G401.6 (cell line): Measurements from ENCODE around the gene POLR2L.
A peak's percentile ranks its signal among the peaks of the same experiment; 100 is the strongest.

Experiments used
- FAIRE-seq: peaks from 2 replicates; lab custom pipeline; 2012; peaks lifted over from hg19 to GRCh38; lab: Jason Lieb, UNC

The POLR2L gene

DNA sequence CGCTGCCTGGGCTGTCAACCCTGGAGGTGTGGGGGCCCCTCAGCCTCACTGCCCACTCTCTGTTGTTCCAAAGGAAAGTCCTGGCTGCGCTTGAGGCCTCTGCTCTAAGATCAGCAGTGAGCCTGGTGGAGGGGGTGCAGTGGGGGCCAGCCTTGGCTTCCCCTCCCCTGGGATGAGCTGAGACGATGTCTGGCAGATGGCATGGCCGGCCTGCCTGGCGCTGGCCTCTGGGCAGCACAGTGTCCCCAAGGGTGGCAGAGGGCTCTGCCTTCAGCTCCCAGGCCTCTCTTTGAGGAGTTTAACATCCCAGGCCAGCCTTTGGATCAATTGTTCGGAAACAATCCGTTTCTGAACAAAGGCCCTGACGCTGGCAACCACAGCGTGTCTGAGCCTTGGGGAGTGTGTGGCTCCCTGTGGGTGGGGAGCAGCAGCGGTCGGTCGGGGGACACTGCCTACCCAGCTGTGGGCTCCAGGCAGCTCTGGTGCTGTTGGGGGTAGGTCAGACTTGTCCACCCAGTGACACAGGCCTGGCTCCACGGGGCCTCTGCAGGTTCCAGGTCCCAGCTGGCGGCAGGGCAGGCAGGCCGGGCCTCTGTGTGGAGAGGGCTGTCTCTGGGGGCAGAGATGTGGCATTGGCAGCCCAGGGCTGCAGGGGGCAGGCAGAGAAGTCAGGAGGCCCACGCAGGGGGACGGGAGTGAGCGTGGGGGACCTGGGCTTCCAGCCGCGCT lies 12.4 kb upstream of the POLR2L start:
- no peak for FAIRE-seq

DNA sequence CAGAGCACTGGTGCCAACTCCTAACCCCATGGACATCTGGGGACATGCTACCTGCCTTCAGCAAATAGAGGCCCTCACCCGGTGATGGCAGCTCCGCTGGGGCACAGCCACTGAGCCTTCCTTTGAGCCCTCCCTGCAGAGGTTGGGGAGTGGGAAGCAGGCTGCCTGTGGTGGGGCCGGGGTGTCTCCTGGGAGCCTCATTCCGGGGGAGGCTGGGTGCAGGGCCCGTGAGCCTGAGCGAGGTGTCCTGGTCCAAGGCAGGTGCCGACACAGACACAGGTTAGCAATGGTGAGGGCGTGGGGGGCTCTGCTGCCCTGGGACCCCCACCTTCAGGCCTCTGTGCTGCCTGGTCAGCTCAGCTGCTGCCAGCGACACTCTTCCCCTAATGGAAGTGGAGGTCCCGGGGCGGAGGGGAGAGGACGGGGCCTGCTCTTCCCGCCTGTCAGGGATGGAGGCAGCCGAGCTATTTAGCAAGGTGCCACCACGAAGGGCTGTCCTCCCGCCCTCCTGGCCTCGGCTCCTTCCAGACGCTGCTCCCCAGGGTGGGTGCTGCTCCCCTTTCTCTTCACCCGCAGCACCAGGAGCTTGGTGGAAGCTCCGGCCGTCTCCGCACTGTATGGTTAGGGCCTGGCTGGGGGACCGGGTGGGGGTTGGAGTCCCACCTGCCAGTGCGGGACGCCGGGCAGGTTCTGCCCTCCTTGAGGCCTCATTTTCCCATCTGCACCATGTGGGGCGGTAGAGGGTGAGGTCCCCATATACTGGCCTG lies 11.5 kb upstream of the POLR2L start:
- FAIRE-seq: no peak

DNA sequence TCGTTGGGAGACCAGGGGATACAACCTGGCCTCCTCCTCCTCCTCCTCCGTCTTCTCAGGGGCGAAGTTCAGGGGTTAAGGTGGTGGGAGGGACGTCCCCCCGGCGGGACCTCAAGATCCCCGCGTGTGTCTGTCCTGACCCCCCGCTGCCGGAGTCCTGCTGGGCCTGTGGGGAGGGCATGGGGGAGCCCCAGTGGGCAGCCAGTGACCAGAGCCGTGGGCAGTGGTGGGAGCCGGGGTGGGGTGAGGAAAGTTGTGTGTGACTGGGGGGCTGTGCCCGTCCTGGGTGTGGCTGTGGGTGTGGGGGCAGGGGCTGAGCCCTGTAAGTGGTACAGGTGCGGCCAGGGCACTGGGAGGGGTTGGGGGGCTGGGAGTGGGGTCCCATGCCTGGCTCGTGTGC lies 10.4 kb upstream of the POLR2L start:
- no peak for FAIRE-seq

DNA sequence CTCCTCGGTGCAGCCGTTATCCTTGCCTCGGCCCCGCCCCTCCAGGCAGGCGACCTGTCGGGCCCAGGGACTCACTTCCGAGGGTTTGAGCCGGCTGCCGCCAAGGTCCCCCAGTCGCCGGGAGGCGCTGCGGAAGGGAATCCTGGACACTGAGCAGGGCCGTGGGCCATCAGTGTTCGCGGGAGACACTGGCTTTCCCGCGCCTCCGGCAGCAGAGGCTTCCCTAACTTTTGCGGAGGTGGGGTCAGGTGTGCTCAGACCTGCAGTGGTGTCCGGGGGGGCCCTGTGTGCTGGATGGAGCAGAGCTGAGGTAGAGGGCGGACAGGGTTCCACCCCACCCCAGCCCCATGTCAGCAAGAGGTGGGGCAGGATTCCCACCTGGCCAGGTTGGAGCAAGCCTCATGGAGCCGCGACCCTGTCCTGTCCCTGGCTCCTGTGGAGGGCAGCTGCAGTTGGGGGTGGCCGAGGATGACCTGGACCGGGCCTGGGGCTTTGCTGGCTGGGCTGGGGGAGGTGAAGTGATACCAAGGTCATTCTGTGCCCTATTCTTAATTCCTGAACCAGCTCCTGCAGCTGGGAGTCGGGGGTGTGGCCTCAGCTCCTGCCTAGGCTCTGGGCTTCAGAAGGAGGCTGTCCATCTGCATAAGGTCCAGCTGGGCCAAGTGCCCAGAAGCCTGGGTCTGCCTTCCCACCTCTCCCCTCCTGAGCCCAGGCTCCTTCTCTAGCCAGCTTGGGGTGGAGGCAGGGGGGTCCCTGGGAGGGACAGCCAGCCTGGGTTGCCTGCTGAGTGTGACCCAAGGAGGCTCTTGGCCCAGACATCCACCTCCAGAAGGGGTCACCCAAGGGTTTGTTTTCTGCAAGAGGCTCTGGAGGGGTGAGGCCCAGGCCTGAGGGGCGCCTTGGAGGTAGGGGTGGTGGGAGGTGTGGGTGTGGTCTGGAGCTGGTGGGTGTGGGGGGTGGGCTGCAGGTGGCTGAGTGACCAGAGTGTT lies 8.7 kb upstream of the POLR2L start:
- no peak for FAIRE-seq

DNA sequence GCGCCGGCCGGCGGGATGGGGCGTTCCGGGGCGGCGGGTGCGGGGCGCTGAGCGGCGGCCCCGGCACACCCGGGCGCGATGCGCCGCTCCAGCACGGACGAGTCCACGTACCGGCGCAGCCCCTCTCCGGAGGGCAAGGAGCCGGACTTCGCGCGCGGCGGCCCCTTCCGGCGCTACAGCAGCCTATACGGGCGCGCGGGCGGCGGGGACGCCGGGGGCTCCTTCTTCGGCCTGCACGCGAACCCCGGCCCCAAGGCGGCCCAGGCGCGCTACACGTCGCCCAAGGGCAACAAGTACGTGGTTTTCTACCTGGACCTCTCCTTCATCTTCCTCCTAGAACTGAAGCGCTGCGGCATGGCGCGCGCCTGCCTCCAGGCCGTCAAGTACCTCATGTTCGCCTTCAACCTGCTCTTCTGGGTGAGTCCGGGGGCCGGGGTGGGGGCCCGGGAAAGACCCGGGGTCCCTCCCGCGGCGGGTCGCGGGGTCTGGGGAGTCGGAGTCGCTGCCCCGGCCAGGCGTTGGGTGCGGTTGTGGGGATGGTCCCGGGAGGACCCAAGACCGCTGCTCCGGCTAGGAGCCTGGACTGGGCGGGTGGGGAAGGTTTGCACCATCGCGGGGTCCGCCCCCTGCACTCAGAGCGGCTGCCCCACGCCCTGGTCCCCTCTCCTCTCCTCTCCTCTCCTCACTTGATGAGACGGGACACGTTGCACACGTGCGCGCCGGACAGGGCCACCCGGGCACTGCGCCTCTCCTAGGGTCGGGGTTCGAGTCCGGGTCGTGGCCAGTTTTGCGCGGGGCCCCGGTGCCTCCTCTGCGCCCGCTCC lies 7.8 kb upstream of the POLR2L start:
- no peak for FAIRE-seq

DNA sequence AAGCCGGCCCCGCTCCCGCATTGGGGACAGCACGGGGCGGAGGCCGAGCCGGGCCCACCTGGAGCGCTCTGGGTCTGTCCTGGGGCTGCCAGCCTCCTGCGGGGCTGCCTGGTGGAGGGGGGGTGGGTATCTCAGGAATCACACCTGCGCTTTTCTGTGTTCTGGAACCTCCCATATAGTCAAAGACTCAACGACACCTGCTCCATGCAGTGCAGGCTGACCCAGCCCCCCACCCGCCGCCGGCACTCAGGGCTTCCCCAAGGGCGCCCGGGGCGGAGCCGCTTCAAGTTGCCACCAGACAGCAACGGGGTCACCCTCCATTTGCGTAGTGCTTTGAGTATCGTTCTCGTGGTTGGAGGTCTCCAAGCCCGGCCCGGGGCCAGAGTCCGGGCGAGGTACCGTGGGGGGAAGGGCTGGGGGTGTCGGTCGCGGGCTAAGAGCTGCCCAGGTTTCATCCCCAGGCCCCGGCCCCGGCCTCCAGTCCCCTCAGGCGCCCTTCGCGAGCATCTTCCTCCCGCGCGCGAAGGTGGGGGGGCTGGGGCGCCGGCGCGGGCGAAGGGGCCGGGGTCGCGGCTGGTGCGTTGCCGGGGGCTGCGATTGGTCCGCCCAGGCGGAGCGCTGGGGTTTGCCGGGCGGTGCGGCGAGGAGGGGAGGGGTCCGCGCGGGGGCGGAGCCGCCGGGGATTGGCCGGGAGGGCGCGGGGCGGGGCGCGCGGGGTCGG lies 6.9 kb upstream of the POLR2L start:
- FAIRE-seq: no peak

DNA sequence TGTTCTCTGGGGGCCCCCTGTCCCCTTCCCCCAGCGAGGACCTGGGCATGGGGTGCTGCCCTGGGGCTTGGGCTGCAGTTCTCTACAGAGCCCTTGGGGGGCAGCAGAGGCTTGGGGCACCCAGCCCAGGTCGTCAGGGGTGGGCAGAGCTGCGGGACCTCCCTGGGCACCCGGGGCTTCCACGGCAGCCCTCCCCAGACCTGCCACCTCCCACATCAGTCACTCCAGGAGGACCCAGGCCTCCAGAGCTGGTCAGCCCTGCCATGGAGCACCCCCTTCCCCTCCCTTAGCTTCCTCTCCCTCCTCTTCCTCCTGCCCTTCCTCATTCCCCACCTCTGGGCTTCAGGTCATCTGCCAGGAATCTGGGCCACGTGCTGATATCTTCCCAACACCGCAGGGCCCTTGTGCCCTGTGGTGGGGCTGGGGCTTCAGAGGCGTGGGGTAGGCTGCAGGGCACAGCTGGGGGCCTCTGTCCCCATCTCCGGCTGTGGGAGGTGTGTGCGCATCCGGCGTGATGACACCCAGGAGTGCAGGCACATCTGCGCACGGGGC lies 6.1 kb upstream of the POLR2L start:
- FAIRE-seq: no peak

DNA sequence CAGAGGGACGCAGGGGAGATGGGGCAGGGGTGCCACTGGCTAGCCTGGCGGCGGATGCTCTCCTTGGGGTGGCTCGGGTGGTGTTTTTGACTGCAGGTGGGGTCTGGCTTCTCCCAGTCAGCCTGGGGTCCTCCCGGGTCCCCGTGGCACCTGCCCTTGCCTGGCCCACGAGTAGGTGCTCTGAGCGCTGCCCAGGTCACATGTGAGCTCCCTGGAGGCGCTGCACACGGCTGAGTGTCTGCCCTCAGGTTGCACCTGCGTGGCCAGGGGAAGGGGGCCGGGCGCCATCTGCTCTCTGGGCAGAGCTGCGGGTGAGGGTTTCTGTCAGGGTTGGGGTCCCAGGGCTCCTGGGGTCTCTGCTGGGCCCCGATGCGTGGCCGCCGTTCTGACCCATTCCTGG lies 5.5 kb upstream of the POLR2L start:
- no peak for FAIRE-seq

DNA sequence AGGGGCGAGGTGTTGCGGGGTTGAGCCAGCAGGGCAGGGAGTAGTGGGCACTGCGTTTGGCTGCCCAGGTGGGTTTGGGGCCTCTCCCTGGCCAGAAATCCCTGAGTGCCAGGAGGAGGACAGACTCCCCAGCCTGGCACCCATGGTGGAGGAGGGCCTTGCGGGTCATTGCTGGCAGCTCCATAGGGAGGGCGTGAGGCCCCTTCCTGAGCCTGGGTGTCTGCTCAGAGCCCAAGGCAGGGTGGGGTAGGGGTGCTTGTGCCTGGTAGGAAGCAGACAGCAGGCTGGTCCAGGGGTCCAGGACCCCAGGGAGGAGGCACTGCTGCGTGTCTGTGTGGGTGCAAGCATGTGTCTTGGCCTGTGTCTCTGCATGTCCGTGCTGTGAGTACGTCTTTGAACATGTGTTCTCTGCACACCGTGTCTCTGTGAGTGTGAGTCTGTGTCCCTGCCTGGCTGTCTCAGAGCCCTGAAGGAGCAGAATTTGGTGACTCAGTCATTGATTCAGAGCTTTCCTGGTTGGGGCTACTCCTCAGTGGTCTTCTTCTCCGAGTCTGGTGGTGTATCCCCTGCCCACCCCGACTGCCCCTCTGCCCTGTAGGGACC lies 4.3 kb upstream of the POLR2L start:
- FAIRE-seq: no peak

DNA sequence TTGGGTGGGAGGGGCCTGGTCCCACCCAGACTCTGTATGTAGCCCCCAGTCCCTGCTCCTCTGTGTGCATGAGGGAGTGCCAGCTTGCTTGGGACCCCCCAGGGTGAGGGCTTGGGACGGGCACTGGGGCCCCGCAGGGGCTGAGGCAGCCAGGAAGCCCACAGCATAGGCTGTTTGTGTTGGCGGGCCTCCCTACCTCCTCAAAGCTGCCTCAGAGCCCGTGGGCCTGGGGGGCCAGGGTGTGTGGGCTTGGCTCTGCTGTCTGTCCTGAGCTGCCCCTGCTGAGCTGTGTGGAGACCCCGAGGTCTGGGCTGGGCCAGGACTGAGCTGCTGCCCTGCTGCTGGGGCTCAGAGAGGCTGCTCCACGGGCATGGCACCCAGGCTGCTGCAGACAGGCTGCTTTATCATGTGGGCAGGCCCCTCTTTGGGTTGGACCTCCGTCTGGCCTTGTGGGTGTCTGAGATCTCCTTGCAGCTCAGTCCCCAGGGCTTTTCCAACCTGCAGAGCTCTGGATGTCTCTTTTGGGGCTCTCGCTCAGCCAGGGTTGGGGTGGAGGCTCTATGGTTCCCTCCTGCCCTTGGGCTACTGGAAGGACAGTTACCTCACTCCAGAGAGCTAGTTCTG lies 3.7 kb upstream of the POLR2L start:
- no peak for FAIRE-seq

DNA sequence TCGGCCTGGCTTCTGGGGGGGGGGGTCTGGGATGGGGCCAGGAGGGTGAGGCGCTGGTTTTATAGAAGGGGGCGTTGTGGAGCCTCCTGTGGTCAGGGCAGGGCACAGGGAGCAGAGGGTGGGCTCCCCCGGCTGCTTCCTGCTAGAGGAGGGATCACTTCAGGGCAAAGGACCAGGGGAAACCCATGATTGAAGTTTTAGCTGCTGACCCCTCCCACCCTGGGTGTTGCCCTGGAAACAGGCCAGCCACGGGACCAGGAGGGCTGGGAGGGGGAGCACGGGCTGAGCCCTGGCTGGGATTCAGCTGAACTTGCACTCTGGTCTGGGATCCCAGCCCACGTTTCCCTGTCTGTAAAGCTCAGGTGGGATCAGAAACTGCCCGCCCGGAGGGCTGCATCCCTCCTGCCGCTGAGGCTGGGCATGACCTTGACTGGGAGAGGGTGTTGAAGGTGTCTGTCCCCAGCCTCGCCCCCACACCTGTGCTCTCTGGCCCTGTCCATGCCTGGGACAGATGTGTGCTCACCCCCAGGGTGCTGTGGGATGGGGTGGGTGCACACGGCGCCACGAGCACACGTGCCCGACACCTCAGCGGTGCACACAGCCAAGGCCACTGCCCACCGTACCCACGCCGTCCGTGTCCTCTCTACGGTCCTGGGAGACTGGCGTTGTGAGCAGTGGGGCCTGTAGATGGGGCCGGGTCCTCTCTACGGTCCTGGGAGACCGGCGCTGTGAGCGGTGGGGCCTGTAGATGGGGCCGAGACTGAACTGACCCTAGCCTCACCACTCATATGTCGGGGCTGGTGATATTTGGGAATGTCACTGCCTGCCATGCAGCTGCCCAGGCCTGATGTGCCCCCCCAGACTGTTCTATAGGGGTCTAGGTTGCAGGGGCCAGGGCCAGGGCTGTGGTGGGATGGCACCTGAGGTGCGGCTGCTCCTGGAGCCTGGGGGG lies 2.6 kb upstream of the POLR2L start:
- peak; percentile 98 for FAIRE-seq

DNA sequence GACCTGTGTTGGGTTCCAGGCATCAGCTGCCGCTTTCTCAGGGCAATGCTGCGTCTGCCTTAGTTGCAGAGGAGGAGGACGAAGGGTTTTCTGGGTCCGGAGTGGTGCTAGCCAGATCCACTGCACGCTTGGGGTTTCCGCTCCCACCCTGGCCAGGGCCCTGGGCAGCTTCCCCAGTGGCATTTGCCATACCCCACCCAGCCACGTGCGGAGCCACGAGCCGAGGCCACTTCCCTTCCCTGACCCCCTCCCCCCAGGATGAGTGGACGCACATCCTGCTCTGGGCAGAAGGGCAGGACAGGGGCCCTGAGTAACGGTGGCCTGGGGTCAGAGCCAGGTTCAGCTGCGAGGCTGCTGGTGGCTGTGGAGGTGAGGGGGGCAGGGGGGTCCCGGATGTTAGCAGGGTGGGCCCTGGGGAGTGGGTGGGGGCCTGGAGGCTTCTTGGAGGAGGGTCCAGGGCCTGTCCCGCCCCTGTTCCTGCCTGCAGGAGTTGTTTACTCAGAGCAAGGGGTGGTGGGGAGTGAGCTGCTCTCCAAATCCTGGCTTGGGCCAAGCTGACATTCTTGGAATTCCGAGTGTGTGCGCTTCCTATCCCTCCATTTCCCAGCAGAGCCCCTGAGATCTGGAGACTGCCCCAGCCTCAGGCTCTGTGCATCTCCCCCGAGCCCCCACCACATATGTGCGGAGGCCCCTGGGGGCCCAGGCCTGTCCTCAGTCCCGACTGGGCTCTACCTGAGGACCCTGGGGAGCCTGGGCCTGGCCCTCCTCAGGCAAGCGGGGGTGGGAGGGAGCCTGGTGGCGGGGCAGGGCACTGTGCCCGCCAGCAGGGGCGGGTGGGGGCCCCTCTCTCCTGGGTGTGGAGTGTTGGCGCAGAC lies 1.7 kb upstream of the POLR2L start:
- FAIRE-seq: peak; percentile 93

DNA sequence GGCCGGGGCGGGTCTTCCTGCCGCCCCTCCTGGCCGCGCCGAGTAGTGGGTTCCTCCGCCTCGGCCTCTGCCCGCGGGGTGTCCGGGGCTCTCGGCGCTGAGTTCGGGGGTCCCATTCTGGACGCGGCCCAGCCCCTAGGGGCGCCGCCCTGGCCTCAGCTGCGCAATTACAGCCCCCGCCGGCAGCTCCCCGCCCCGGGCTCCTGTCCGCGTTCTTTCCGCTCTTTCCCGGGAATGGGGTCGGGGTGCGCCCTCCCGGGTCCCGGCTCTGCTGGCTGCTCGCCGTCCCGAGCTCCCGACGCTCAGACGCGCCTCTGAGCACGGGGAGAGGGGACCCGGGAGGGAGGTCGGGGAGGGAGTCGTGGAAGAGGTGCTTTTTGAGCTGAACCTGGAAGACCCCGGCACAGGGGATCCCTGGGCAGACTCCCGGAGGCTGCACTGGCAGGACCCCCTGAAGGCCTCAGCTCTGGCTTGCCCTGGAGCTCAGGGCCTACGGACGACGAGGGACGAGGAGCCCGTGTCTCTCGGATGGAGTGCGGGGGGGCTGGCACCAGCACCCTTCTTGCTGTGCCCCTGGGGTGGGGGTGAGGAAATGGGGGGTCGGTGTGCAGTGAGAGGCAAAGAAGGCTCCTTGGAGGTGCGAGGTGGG lies 881 bp upstream of the POLR2L start:
- FAIRE-seq: no peak

DNA sequence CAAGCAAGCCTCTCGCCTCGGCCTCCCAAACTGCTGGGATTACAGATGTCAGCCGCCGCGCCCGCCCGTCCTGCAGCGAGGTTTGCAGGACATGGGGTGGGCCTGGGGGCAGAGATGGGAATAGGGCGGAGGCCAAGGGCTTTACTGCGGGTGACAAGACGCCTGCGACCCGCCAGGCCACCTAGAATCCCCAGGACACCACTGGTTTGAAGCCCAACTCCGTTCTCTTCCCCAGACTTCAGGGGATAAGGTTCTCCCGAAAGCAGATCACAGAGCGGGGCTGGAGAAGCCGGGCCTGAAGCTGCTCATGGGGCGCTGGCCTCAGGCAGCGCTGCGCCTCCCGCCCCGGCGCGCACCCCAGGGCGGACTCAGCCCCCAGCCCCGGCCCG lies 354 bp downstream of the POLR2L start:
- FAIRE-seq: no peak

DNA sequence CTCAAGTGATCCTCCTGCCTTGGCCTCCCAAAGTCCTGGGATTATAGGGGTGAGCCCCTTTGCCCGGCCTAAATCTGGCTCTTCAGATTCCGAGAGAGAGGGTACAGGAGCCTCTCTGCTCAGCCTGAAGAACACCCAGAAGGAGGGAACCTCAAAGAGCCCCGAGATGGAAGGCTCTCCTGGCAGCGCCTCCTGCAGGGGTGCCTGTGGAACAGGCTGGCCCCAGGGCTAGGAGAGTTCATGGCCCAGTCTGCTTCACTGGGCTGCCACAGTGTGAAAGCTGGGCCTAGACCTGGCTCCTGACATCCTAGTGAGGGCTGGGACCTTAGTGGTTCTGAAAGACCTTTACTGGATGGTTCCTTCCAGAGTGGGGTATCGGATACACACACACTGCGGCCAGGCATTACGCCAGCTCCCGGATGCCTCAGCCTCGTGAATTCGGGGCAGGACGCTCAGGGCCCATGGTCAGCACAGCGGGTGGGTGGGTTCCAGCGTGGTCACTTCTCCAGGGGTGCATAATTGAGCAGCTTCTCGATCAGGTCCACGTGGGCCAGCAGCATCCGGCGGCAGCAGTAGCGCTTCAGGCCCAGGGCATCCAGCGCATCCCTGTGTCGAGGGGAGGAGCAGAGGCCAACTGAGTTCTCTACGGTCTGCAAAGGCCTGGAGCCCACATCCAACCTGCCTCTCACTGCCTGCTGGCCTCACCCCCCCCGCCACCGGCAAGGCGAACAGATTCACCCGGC lies 2.3 kb downstream of the POLR2L start:
- no peak for FAIRE-seq

DNA sequence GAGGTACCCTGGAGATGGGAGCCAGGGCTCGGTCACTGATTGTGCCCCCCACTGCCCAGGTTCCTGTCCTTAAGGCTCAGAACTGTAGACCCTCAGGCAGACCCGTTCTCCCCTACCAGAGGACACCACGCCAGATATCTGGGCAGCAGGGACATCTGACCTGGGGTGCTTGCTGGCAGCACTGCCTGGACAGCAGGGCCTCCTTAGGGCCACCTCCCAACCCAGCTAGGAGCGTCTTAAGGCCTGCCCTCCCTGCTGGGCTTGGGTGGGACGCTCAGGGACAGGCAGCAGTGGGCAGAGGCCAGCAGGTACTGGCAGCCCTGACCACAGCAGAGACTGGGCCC lies 3.1 kb downstream of the POLR2L start:
- no peak for FAIRE-seq
